Liver (tissue), 10 donors: ENCODE results near the gene OR4K17. TPM values are rescaled to one million over a fixed set of nuclear protein-coding genes. Genes with fewer than 3 reads are reported as not detected.
"Not testable (repeated sequence)": the region's sequence is repeated elsewhere in the genome, so short reads cannot be mapped to it uniquely, and the experiment has no call there.

ENCODE experiments used
- DNase-seq: peaks from one replicate; pipeline ENCODE4 v3.0.0-alpha.2; 2017; ENCODE audit warnings: low spot score
- H3K27ac ChIP-seq, 2 donors: one replicate each; pipeline ENCODE4 v1.7.0; 2013; ENCODE audit warnings: inconsistent platforms in 2 of 2, low read length in 2 of 2, control low read depth in 1 of 2, low read depth in 1 of 2, mild to moderate bottlenecking in 1 of 2
- H3K27me3 ChIP-seq, 4 donors: one replicate each; pipeline versions ENCODE4 v1.6.1 to v1.7.0; 2013; ENCODE audit warnings: low read length in 3 of 4, inconsistent platforms in 1 of 4, mild to moderate bottlenecking in 1 of 4, moderate library complexity in 1 of 4; ENCODE audit not compliant: control insufficient read depth in 4 of 4, insufficient read depth in 4 of 4
- H3K36me3 ChIP-seq, 4 donors: one replicate each; pipeline versions ENCODE4 v1.6.1 to v1.7.0; 2013; ENCODE audit warnings: low read length in 3 of 4, mild to moderate bottlenecking in 3 of 4, low read depth in 1 of 4, moderate library complexity in 1 of 4; ENCODE audit not compliant: control insufficient read depth in 4 of 4, insufficient read depth in 3 of 4
- H3K4me1 ChIP-seq, 4 donors: one replicate each; pipeline versions ENCODE4 v1.6.1 to v1.7.0; 2013; ENCODE audit warnings: low read length in 3 of 4, mild to moderate bottlenecking in 3 of 4, moderate library complexity in 1 of 4; ENCODE audit not compliant: control insufficient read depth in 4 of 4, insufficient read depth in 4 of 4
- H3K4me3 ChIP-seq, 3 donors: one replicate each; pipeline versions ENCODE4 v1.6.1 to v1.7.0; 2013; ENCODE audit warnings: low read length in 3 of 3, control low read depth in 1 of 3, low read depth in 1 of 3, mild to moderate bottlenecking in 1 of 3
- H3K9ac ChIP-seq, 2 donors: one replicate each; pipeline ENCODE4 v1.7.0; 2013; ENCODE audit warnings: low read length in 2 of 2, mild to moderate bottlenecking in 2 of 2, moderate library complexity in 2 of 2, control low read depth in 1 of 2, low read depth in 1 of 2
- H3K9me3 ChIP-seq, 4 donors: one replicate each; pipeline versions ENCODE4 v1.6.1 to v1.7.0; 2013; ENCODE audit warnings: low read length in 3 of 4; ENCODE audit not compliant: control insufficient read depth in 4 of 4
- CTCF ChIP-seq: fragments of 150-350 bp; IDR thresholded peaks from 2 replicates; pipeline ENCODE4 v1.5.1; 2017; ENCODE audit warnings: improper control_type of control experiment, low read depth, low read length; ENCODE audit not compliant: missing input control
- EGR1 ChIP-seq, 2 donors: IDR thresholded peaks; 2 replicates each; pipeline ENCODE4 v1.6.1; 2016 to 2018; ENCODE audit warnings: antibody characterized with exemption in 2 of 2, low read depth in 2 of 2
- JUND ChIP-seq, 2 donors: IDR thresholded peaks; 2 replicates each; pipeline ENCODE4 v1.6.1; 2016; ENCODE audit warnings: antibody characterized with exemption in 2 of 2
- SP1 ChIP-seq: IDR thresholded peaks from 2 replicates; pipeline ENCODE4 v1.6.1; 2018; ENCODE audit warnings: antibody characterized with exemption, mild to moderate bottlenecking
- YY1 ChIP-seq: IDR thresholded peaks from 2 replicates; pipeline ENCODE4 v1.6.1; 2016; ENCODE audit warnings: antibody characterized with exemption, mild to moderate bottlenecking
- polyA plus RNA-seq, 2 donors: library from polyadenylated mRNA; stranded (reverse) in 1 of 2; unstranded in 1 of 2; fragments of 200-250 nt in 1 of 2; fragments of >200 nt in 1 of 2; fragmentation: Nextera tagmentation in 1 of 2; extraction: Ambion mirVana in 1 of 2; gene quantifications; one replicate each; pipeline versions ENCODE4 v1.2.1 to v1.2.3, GENCODE V29; 2013 to 2015
- small RNA-seq: library from RNA; depleted of rRNA; stranded (forward); fragments of <200 nt; gene quantifications from one replicate; pipeline ENCODE3, GENCODE V24; 2014
- total RNA-seq, 2 donors: library from RNA; depleted of rRNA; stranded (reverse); fragments of >200 nt; gene quantifications; one replicate each; pipeline ENCODE4 v1.2.3, GENCODE V29; 2014
- donor health status: healthy.
- donor health status: healthy.
- donor health status: healthy.
- donor health status: healthy.
- donor health status: healthy.

The OR4K17 gene
- total and polyA plus RNA-seq, 4 donors, result not detected

- TF ChIP-seq CTCF (no peak), SP1 (no peak), JUND (IDR thresholded peaks at IDR 0.05) (no peak), EGR1 (IDR thresholded peaks at IDR 0.05; ENCODE audit: low read depth in 2 of 2) (no peak), YY1 (no peak)
Observed at GRCh38 chr14:20167091-20167490, 56.6 kb downstream of the OR4K17 start (continued).

- not testable (repeated sequence) for H3K36me3 ChIP-seq, H3K9me3 ChIP-seq, H3K4me3 ChIP-seq, H3K27ac ChIP-seq, H3K27me3 ChIP-seq, DNase-seq, H3K9ac ChIP-seq, H3K4me1 ChIP-seq
Observed at GRCh38 chr14:20169852-20170251, 59.3 kb downstream of the OR4K17 start.

Small RNA genes lying within 50 kb of the gene (small RNA-seq; reads per million reads assigned to genes)
- gene RNA5SP380, result not detected

Other genes with a start within 250 kb of the OR4K17 start
- not detected for gene OR4K2, start 235.6 kb upstream of the OR4K17 start, total RNA-seq
- gene OR4K2, start 235.6 kb upstream of the OR4K17 start, polyA plus RNA-seq, result not detected
- not detected for gene OR4K5, start 190.1 kb upstream of the OR4K17 start, total RNA-seq
- not detected for gene OR4K5, start 190.1 kb upstream of the OR4K17 start, polyA plus RNA-seq
- gene OR4K1, start 179.8 kb upstream of the OR4K17 start, total RNA-seq, result not detected
- not detected for gene OR4K1, start 179.8 kb upstream of the OR4K17 start, polyA plus RNA-seq
- not detected for gene OR4K15, start 135.1 kb upstream of the OR4K17 start, total RNA-seq
- not detected for gene OR4K15, start 135.1 kb upstream of the OR4K17 start, polyA plus RNA-seq
- not detected for gene OR4Q2, start 108.6 kb upstream of the OR4K17 start, total RNA-seq
- gene OR4Q2, start 108.6 kb upstream of the OR4K17 start, polyA plus RNA-seq, result not detected
- gene OR4K14, start 91.4 kb upstream of the OR4K17 start, total RNA-seq, result not detected
- not detected for gene OR4K14, start 91.4 kb upstream of the OR4K17 start, polyA plus RNA-seq
- not detected for gene OR4K13, start 74.7 kb upstream of the OR4K17 start, total RNA-seq
- not detected for gene OR4K13, start 74.7 kb upstream of the OR4K17 start, polyA plus RNA-seq
- not detected for gene OR4L1, start 50.7 kb upstream of the OR4K17 start, total RNA-seq
- gene OR4L1, start 50.7 kb upstream of the OR4K17 start, polyA plus RNA-seq, result not detected
- gene OR4N5, start 28.1 kb downstream of the OR4K17 start, total RNA-seq, result not detected
- gene OR4N5, start 28.1 kb downstream of the OR4K17 start, polyA plus RNA-seq, result not detected
- gene OR11G2, start 80.2 kb downstream of the OR4K17 start, total RNA-seq, result not detected
- not detected for gene OR11G2, start 80.2 kb downstream of the OR4K17 start, polyA plus RNA-seq
- not detected for gene OR11H6, start 113.0 kb downstream of the OR4K17 start, total RNA-seq
- gene OR11H6, start 113.0 kb downstream of the OR4K17 start, polyA plus RNA-seq, result not detected
- gene OR11H7, start 118.2 kb downstream of the OR4K17 start, total RNA-seq, result not detected
- not detected for gene OR11H7, start 118.2 kb downstream of the OR4K17 start, polyA plus RNA-seq
- gene OR11H4, start 128.5 kb downstream of the OR4K17 start, total RNA-seq, result not detected
- gene OR11H4, start 128.5 kb downstream of the OR4K17 start, polyA plus RNA-seq, result not detected
- 1 to 10 TPM; 5.2 to 8.3 TPM for gene TTC5, start 195.2 kb downstream of the OR4K17 start, total RNA-seq
- 1 to 10 TPM; 2.5 to 3.3 TPM for gene TTC5, start 195.2 kb downstream of the OR4K17 start, polyA plus RNA-seq
- 10 to 100 TPM; 14.5 to 31.0 TPM for gene CCNB1IP1, start 222.5 kb downstream of the OR4K17 start, total RNA-seq
- 10 to 100 TPM; 14.9 to 16.5 TPM for gene CCNB1IP1, start 222.5 kb downstream of the OR4K17 start, polyA plus RNA-seq
- gene PARP2, start 232.9 kb downstream of the OR4K17 start, total RNA-seq, result 1 to 10 TPM; 7.1 to 7.2 TPM
- gene PARP2, start 232.9 kb downstream of the OR4K17 start, polyA plus RNA-seq, result 10 to 100 TPM in 1 of 2 donors, 1 to 10 TPM in 1; 5.6 to 13.3 TPM